ENCODE measurements around the gene TTC9C.
"Not testable (repeated sequence)": the region's sequence is repeated elsewhere in the genome, so short reads cannot be mapped to it uniquely, and the experiment has no call there.

GRCh38 chr11:62703921-62704320 is 24.4 kb upstream of the TTC9C start:
- TF ChIP-seq MYC (IDR thresholded peaks at IDR 0.05; ENCODE audit: low read depth, low read length); POLR2AphosphoS5 (IDR thresholded peaks at IDR 0.05; ENCODE audit: insufficient read depth, low read depth, low read length): not testable (repeated sequence)
- TF ChIP-seq, protein P1, sequence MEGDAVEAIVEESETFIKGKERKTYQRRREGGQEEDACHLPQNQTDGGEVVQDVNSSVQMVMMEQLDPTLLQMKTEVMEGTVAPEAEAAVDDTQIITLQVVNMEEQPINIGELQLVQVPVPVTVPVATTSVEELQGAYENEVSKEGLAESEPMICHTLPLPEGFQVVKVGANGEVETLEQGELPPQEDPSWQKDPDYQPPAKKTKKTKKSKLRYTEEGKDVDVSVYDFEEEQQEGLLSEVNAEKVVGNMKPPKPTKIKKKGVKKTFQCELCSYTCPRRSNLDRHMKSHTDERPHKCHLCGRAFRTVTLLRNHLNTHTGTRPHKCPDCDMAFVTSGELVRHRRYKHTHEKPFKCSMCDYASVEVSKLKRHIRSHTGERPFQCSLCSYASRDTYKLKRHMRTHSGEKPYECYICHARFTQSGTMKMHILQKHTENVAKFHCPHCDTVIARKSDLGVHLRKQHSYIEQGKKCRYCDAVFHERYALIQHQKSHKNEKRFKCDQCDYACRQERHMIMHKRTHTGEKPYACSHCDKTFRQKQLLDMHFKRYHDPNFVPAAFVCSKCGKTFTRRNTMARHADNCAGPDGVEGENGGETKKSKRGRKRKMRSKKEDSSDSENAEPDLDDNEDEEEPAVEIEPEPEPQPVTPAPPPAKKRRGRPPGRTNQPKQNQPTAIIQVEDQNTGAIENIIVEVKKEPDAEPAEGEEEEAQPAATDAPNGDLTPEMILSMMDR (IDR thresholded peaks at IDR 0.05; ENCODE audit: extremely low read depth in 1 of 2, insufficient read depth in 1 of 2, low read depth in 1 of 2, low read length in 2 of 2) = not testable (repeated sequence)
